ENCODE measurements around the gene SLITRK2. TPM values are rescaled to one million over a fixed set of nuclear protein-coding genes. Genes with fewer than 3 reads are reported as not detected.

Gene SLITRK2
- total and polyA plus RNA-seq, 10 of the 15 experiments (the other 5 are each of a cell fraction or from before 2014, with no cell fraction given): not detected

GRCh38 chrX:145820825-145821224, 3.2 kb downstream of the SLITRK2 start (continued):
- TF ChIP-seq MEF2B (IDR thresholded peaks at IDR 0.05; ENCODE audit: partially characterized antibody, poor library complexity, severe bottlenecking): no peak

DNA sequence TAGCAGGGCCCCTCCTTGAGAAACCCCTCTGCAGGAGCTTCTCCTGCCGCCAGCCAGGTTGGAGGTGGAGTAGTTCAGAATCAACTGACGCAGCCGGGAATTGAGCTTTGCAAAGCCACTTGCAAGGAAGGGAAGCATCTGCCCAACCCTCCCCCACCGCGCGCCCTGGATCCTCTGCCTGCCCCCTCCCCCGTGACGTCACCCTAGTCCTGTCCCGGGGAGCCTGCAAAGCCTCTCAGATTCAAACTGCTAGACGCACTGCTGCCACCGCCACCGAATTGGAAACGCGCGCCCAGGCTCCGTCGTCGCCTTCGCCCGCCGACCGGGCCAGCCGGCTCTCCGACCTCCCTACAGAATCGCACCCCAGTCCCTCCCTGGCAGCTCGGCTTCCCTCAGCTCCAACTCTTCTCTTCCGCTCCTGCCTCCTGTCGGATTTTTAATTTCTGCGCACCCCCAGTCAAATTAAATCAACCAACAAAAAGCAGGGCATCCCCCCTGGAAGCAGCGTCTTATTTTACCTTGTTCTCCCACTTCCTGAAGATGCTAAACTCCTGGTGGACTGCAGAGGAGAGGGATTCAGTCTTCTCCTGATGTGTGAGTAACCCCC, 3.8 kb downstream of the SLITRK2 start:
- Histone ChIP-seq H2AFZ (ENCODE audit: control insufficient read depth, low read depth, low read length) (no peak overlapping the region), H3K4me1 (ENCODE audit: control insufficient read depth, insufficient read depth, low read length) (no peaks in the 10 kb centered on the region), H3K27me3 (replicated peaks in 1 of 2; ENCODE audit: control insufficient read depth in 2 of 2, insufficient read depth in 2 of 2, low read length in 1 of 2) (no peaks in the 10 kb centered on the region), H3K79me2 (ENCODE audit: control insufficient read depth, insufficient read depth, low read length) (no peaks in the 10 kb centered on the region), H3K4me2 (ENCODE audit: control insufficient read depth, insufficient read depth) (no peak overlapping the region), H3K9me3 (replicated peaks; ENCODE audit: control insufficient read depth, insufficient read depth, low read length) (no peaks in the 10 kb centered on the region; the same call in 2 of the 3 replicates), H3K9ac (ENCODE audit: control insufficient read depth, insufficient read depth, low read length) (no peak overlapping the region), H3K36me3 (ENCODE audit: control insufficient read depth in 2 of 2, insufficient read depth in 2 of 2, low read length in 1 of 2) (no peaks in the 10 kb centered on the region), H3K4me3 (no peak overlapping the region), H3K27ac (ENCODE audit: control insufficient read depth, insufficient read depth) (no peak overlapping the region), H4K20me1 (ENCODE audit: control insufficient read depth, insufficient read depth) (no peaks in the 10 kb centered on the region)
- ChIA-PET POLR2A (no interaction called here), CTCF (interaction anchor here (1.2 kb wide), 1 partner anchor 8 kb away, joined by 3 read pairs; no protein-coding TSS in a partner anchor), RAD21 (ENCODE audit: unreplicated experiment) (no interaction called here), SMC1A (ENCODE audit: uncharacterized antibody, unreplicated experiment) (no interaction called here)
- no peak for DNase-seq (ENCODE audit: low read depth, low spot score)
- in situ Hi-C loops (cut with MboI) (no loop called here), intact Hi-C loops (cut with micrococcal nuclease; ENCODE audit: unreplicated experiment) (no loop called here)
- 52% methylated on average over 24 of the region's 30 CpGs for WGBS (ENCODE audit: insufficient coverage, insufficient replicate concordance, low lambda C conversion rate, missing lambda C conversion rate)
- ATAC-seq: no peak
- BruUV-seq (replicated peaks): no TSS peak
- FAIRE-seq: no peak
- TF ChIP-seq E4F1 (IDR thresholded peaks at IDR 0.05; ENCODE audit: borderline replicate concordance, partially characterized antibody) (no peak), SKIL (IDR thresholded peaks at IDR 0.05; ENCODE audit: low read depth, poor library complexity, severe bottlenecking) (no peak), IRF4 (IDR thresholded peaks at IDR 0.05; ENCODE audit: low read depth, low read length) (no peak), WRNIP1 (IDR thresholded peaks at IDR 0.05; ENCODE audit: borderline replicate concordance, low read depth, low read length) (no peak), KDM1A (IDR thresholded peaks at IDR 0.05; ENCODE audit: borderline replicate concordance) (no peak), ZBED1 (IDR thresholded peaks at IDR 0.05; ENCODE audit: borderline replicate concordance) (no peak), SIX5 (IDR thresholded peaks at IDR 0.05; ENCODE audit: low read depth, low read length, severe bottlenecking) (no peak), CBX5 (IDR thresholded peaks at IDR 0.05; ENCODE audit: low read depth) (no peak), ZBTB40 (IDR thresholded peaks at IDR 0.05; ENCODE audit: borderline replicate concordance) (no peak), SIN3A (IDR thresholded peaks at IDR 0.05; ENCODE audit: low read depth, low read length) (no peak)
- TF ChIP-seq, protein P1, sequence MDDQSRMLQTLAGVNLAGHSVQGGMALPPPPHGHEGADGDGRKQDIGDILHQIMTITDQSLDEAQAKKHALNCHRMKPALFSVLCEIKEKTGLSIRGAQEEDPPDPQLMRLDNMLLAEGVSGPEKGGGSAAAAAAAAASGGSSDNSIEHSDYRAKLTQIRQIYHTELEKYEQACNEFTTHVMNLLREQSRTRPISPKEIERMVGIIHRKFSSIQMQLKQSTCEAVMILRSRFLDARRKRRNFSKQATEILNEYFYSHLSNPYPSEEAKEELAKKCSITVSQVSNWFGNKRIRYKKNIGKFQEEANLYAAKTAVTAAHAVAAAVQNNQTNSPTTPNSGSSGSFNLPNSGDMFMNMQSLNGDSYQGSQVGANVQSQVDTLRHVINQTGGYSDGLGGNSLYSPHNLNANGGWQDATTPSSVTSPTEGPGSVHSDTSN (IDR thresholded peaks at IDR 0.05; ENCODE audit: insufficient replicate concordance, low read depth, low read length): no peak
